C4-2B (cell line): ENCODE data around the gene GLRX.

Source experiments
- H3K27ac ChIP-seq: fragments of 450-650 bp; 2 replicates; pipeline ENCODE4 v1.5.1; 2017
- CTCF ChIP-seq: fragments of 450-650 bp; conservative IDR thresholded peaks from 2 replicates; pipeline ENCODE4 v1.5.1; 2017; ENCODE audit warnings: mild to moderate bottlenecking
- ZFX ChIP-seq: fragments of 450-650 bp; IDR thresholded peaks from 2 replicates; pipeline ENCODE4 v1.6.1; 2017

Gene GLRX

GRCh38 chr5:95801961-95802360 is 20.6 kb downstream of the GLRX start:
- TF ChIP-seq CTCF (no peak), ZFX (no peak)
- no peak overlapping the region for H3K27ac ChIP-seq

- no peak overlapping the region for H3K27ac ChIP-seq
- no peak for TF ChIP-seq ZFX
- no peak for TF ChIP-seq CTCF
Observed at GRCh38 chr5:95801532-95801931, 21.0 kb downstream of the GLRX start.

- no peak overlapping the region for H3K27ac ChIP-seq
- TF ChIP-seq CTCF = no peak
- TF ChIP-seq ZFX = no peak
Observed at GRCh38 chr5:95800553-95800952, 22.0 kb downstream of the GLRX start.

- TF ChIP-seq ZFX (no peak), CTCF (no peak)
- H3K27ac ChIP-seq = no peak overlapping the region
Observed at GRCh38 chr5:95799191-95799835, 23.2 kb downstream of the GLRX start.

- H3K27ac ChIP-seq = no peak overlapping the region
- TF ChIP-seq ZFX = no peak
- TF ChIP-seq CTCF = no peak
Observed at GRCh38 chr5:95798545-95798944, 24.0 kb downstream of the GLRX start.

- H3K27ac ChIP-seq = no peak overlapping the region
- TF ChIP-seq CTCF = no peak
- no peak for TF ChIP-seq ZFX
Observed at GRCh38 chr5:95798048-95798447, 24.5 kb downstream of the GLRX start.

GRCh38 chr5:95797301-95797700 is 25.2 kb downstream of the GLRX start:
- TF ChIP-seq CTCF (no peak), ZFX (no peak)
- no peak overlapping the region for H3K27ac ChIP-seq
